ENCODE measurements around the gene GALNT2. TPM values are rescaled to one million over a fixed set of nuclear protein-coding genes. Genes with fewer than 3 reads are reported as not detected.
A peak's percentile ranks its signal among the peaks of the same experiment; 100 is the strongest.

The GALNT2 gene
- total and polyA plus RNA-seq, 9 of the 15 experiments (the other 6 are each of a cell fraction or from before 2014, with no cell fraction given): 1.6 to 106 (median 51.9) TPM

DNA sequence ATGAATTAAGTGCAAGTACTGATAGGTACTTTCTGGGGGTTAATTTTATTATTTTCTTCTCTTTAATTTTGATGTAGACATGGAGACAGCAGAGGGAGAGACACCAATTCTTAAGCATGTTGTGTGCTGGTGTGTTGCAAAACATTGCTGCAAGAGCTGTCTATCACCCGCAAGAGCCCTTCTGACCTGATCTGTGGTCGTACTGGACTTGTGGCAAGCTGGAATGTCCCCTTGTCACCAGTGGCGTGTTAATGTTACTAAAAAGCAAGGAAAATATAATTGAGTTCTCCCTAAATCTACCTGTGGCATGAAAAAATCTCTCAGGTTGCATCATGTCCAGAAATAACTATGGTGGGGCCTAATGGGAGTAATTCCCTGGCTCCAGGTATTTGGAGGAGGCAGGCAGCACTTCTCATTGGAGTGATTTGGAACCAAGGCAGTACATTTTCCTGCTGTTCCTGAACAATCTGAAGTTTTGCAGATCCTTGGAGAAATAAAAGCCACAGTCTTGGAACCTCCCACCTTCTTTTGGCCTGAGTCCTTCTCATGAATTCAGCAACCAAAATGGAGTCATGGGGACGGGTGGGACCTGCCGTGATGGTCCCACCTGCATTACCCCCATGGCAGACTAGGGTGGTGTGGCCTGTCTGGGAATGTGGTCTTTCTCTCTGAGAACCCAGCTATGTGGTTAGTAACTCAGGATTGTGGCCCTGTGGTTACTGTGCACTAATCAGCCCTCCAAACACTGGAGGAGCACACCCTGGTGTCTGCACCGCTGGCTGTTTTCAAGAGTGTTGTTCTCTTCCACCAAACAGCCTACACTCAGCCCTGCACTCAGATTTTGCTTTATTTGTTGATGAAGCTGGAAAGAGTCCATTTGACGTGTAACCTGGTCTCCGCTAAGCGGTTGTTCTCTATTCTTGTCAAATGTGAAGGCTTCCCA is 57.4 kb downstream of the GALNT2 start (continued):
- TF ChIP-seq, protein P1, sequence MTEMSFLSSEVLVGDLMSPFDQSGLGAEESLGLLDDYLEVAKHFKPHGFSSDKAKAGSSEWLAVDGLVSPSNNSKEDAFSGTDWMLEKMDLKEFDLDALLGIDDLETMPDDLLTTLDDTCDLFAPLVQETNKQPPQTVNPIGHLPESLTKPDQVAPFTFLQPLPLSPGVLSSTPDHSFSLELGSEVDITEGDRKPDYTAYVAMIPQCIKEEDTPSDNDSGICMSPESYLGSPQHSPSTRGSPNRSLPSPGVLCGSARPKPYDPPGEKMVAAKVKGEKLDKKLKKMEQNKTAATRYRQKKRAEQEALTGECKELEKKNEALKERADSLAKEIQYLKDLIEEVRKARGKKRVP (CRISPR knock-in tag; IDR thresholded peaks at IDR 0.05): peak; percentile 13; the same call in 1 of the 2 replicates
- TF ChIP-seq KDM1A (IDR thresholded peaks at IDR 0.05) (no peak), ETS2 (tag; IDR thresholded peaks at IDR 0.05; ENCODE audit: borderline replicate concordance, poor library complexity, severe bottlenecking) (no peak), EHMT2 (IDR thresholded peaks at IDR 0.05) (no peak), CBX8 (IDR thresholded peaks at IDR 0.05; ENCODE audit: borderline replicate concordance, extremely low read depth, low read depth, low read length, poor library complexity, severe bottlenecking) (no peak), ZNF274 (IDR thresholded peaks at IDR 0.05; ENCODE audit: borderline replicate concordance, low read depth, low read length) (no peak), KLF1 (tag; IDR thresholded peaks at IDR 0.05) (no peak), ZNF644 (tag; IDR thresholded peaks at IDR 0.05; ENCODE audit: low read depth) (no peak; the same call in none of the 2 replicates), RAD21 (CRISPR knock-in tag; conservative IDR thresholded peaks at IDR 0.05 in 1 of 2, IDR thresholded peaks at IDR 0.05 in 1 of 2) (peak; percentile 7 to 25; a peak in 2 of 4 replicates), NFIX (CRISPR knock-in tag; IDR thresholded peaks at IDR 0.05; ENCODE audit: low read depth) (no peak), RAD51 (IDR thresholded peaks at IDR 0.05; ENCODE audit: borderline replicate concordance, low read depth) (no peak; the same call in 1 of the 2 replicates), ZNF431 (CRISPR knock-in tag; IDR thresholded peaks at IDR 0.05) (no peak), HMGN3 (IDR thresholded peaks at IDR 0.05; ENCODE audit: borderline replicate concordance, extremely low read depth, insufficient read length, low read depth, low read length) (no peak)
- TF ChIP-seq, protein P2, sequence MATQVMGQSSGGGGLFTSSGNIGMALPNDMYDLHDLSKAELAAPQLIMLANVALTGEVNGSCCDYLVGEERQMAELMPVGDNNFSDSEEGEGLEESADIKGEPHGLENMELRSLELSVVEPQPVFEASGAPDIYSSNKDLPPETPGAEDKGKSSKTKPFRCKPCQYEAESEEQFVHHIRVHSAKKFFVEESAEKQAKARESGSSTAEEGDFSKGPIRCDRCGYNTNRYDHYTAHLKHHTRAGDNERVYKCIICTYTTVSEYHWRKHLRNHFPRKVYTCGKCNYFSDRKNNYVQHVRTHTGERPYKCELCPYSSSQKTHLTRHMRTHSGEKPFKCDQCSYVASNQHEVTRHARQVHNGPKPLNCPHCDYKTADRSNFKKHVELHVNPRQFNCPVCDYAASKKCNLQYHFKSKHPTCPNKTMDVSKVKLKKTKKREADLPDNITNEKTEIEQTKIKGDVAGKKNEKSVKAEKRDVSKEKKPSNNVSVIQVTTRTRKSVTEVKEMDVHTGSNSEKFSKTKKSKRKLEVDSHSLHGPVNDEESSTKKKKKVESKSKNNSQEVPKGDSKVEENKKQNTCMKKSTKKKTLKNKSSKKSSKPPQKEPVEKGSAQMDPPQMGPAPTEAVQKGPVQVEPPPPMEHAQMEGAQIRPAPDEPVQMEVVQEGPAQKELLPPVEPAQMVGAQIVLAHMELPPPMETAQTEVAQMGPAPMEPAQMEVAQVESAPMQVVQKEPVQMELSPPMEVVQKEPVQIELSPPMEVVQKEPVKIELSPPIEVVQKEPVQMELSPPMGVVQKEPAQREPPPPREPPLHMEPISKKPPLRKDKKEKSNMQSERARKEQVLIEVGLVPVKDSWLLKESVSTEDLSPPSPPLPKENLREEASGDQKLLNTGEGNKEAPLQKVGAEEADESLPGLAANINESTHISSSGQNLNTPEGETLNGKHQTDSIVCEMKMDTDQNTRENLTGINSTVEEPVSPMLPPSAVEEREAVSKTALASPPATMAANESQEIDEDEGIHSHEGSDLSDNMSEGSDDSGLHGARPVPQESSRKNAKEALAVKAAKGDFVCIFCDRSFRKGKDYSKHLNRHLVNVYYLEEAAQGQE (IDR thresholded peaks at IDR 0.05; ENCODE audit: borderline replicate concordance): no peak
- TF ChIP-seq, protein P2 (CRISPR knock-in tag; IDR thresholded peaks at IDR 0.05; ENCODE audit: low read depth): no peak
- TF ChIP-seq, protein P3, sequence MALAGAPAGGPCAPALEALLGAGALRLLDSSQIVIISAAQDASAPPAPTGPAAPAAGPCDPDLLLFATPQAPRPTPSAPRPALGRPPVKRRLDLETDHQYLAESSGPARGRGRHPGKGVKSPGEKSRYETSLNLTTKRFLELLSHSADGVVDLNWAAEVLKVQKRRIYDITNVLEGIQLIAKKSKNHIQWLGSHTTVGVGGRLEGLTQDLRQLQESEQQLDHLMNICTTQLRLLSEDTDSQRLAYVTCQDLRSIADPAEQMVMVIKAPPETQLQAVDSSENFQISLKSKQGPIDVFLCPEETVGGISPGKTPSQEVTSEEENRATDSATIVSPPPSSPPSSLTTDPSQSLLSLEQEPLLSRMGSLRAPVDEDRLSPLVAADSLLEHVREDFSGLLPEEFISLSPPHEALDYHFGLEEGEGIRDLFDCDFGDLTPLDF (CRISPR knock-in tag; IDR thresholded peaks at IDR 0.05): no peak

Data from K562 (cell line).